ENCODE results near the gene CD81. TPM values are rescaled to one million over a fixed set of nuclear protein-coding genes. Genes with fewer than 3 reads are reported as not detected.

Gene CD81
- total and polyA plus RNA-seq, 4 donors = 412 to 708 (median 642) TPM

DNA sequence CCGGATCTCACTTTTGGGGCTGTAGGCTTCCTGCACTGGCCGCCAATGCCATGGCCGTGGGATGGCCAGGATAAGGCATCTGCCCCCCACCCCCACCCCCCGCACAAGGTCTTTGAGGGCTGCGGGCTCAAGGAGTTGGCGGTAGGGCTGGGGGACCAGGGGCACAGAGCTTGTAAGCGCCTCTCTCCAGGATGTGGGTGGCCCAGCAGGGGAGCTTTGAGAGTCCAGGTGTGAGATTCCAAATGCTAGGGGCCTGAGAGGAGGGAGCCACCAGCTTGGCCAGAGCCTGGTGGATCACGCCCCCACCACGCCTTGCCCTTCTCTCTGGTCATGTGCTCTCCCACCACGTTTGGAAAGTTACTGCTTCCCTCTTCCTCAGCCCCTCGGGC lies 5.0 kb downstream of the CD81 start:
- TF ChIP-seq, protein P1, sequence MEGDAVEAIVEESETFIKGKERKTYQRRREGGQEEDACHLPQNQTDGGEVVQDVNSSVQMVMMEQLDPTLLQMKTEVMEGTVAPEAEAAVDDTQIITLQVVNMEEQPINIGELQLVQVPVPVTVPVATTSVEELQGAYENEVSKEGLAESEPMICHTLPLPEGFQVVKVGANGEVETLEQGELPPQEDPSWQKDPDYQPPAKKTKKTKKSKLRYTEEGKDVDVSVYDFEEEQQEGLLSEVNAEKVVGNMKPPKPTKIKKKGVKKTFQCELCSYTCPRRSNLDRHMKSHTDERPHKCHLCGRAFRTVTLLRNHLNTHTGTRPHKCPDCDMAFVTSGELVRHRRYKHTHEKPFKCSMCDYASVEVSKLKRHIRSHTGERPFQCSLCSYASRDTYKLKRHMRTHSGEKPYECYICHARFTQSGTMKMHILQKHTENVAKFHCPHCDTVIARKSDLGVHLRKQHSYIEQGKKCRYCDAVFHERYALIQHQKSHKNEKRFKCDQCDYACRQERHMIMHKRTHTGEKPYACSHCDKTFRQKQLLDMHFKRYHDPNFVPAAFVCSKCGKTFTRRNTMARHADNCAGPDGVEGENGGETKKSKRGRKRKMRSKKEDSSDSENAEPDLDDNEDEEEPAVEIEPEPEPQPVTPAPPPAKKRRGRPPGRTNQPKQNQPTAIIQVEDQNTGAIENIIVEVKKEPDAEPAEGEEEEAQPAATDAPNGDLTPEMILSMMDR (IDR thresholded peaks at IDR 0.05; ENCODE audit: control extremely low read depth, extremely low read depth) = no peak
- ATAC-seq (ENCODE audit: insufficient read depth, low FRiP score) (no peak), DNase-seq (no peak)
- H3K36me3 ChIP-seq (ENCODE audit: control insufficient read depth in 4 of 4, insufficient read depth in 4 of 4, low read length in 4 of 4) = peaks cover 0 to 11% (median 9%) of the 10 kb centered on the region in 4 donors
- H3K27me3 ChIP-seq (ENCODE audit: control insufficient read depth in 3 of 3, insufficient read depth in 3 of 3, low read length in 2 of 3) = no peaks in the 10 kb centered on the region
- no peak overlapping the region for H3K4me3 ChIP-seq
- H3K4me1 ChIP-seq (ENCODE audit: control insufficient read depth in 5 of 5, insufficient read depth in 5 of 5, low read length in 5 of 5) = peaks cover 21 to 67% (median 47%) of the 10 kb centered on the region in 5 donors
- peak overlapping the region; percentile 86 to 87 for H3K27ac ChIP-seq (ENCODE audit: low read depth in 1 of 2, low read length in 1 of 2)
- H3K9me3 ChIP-seq (ENCODE audit: control insufficient read depth in 4 of 4, insufficient read depth in 3 of 4, low read length in 3 of 4) = no peaks in the 10 kb centered on the region
- H3K9ac ChIP-seq (ENCODE audit: insufficient read depth in 1 of 2, low read length in 2 of 2) = peak overlapping the region in 1 of 2 donors; percentile 23
- WGBS, 2 donors = 48 to 62% methylated on average over 11 of the region's 11 CpGs

- Histone ChIP-seq H3K9ac (ENCODE audit: insufficient read depth in 1 of 2, low read length in 2 of 2) (no peak overlapping the region), H3K27ac (ENCODE audit: low read depth in 1 of 2, low read length in 1 of 2) (peak overlapping the region; percentile 86 to 87), H3K9me3 (ENCODE audit: control insufficient read depth in 4 of 4, insufficient read depth in 3 of 4, low read length in 3 of 4) (no peaks in the 10 kb centered on the region), H3K27me3 (ENCODE audit: control insufficient read depth in 3 of 3, insufficient read depth in 3 of 3, low read length in 2 of 3) (no peaks in the 10 kb centered on the region), H3K4me1 (ENCODE audit: control insufficient read depth in 5 of 5, insufficient read depth in 5 of 5, low read length in 5 of 5) (peaks cover 21 to 67% (median 51%) of the 10 kb centered on the region in 5 donors), H3K36me3 (ENCODE audit: control insufficient read depth in 4 of 4, insufficient read depth in 4 of 4, low read length in 4 of 4) (peaks cover 0 to 11% (median 9%) of the 10 kb centered on the region in 4 donors), H3K4me3 (no peak overlapping the region)
- 38 to 48% methylated on average over 25 to 26 of the region's 26 CpGs for WGBS, 2 donors
- DNase-seq (peak; percentile 60 to 77 (median 61)), ATAC-seq (ENCODE audit: insufficient read depth, low FRiP score) (no peak)
- TF ChIP-seq, protein P1 (IDR thresholded peaks at IDR 0.05; ENCODE audit: control extremely low read depth, extremely low read depth) = no peak
These were observed 6.1 kb downstream of the CD81 start for GRCh38 chr11:2382936-2383851.

GRCh38 chr11:2383852-2384804 lies 7.0 kb downstream of the CD81 start:
- H3K9me3 ChIP-seq (ENCODE audit: control insufficient read depth in 4 of 4, insufficient read depth in 3 of 4, low read length in 3 of 4) = no peaks in the 10 kb centered on the region
- ATAC-seq (ENCODE audit: insufficient read depth, low FRiP score) (no peak), DNase-seq (peak in 2 of 3 donors; percentile 20 to 45)
- no peak overlapping the region for H3K9ac ChIP-seq (ENCODE audit: insufficient read depth in 1 of 2, low read length in 2 of 2)
- H3K27ac ChIP-seq (ENCODE audit: low read depth in 1 of 2, low read length in 1 of 2) = peak overlapping the region; percentile 86 to 87
- no peaks in the 10 kb centered on the region for H3K27me3 ChIP-seq (ENCODE audit: control insufficient read depth in 3 of 3, insufficient read depth in 3 of 3, low read length in 2 of 3)
- H3K4me3 ChIP-seq = no peak overlapping the region
- H3K36me3 ChIP-seq (ENCODE audit: control insufficient read depth in 4 of 4, insufficient read depth in 4 of 4, low read length in 4 of 4) = peaks cover 0 to 18% (median 13%) of the 10 kb centered on the region in 4 donors
- 41 to 65% methylated on average over 31 to 33 of the region's 33 CpGs for WGBS, 2 donors
- peaks cover 21 to 71% (median 54%) of the 10 kb centered on the region in 5 donors for H3K4me1 ChIP-seq (ENCODE audit: control insufficient read depth in 5 of 5, insufficient read depth in 5 of 5, low read length in 5 of 5)
- TF ChIP-seq, protein P1 (IDR thresholded peaks at IDR 0.05; ENCODE audit: control extremely low read depth, extremely low read depth) = no peak

Data from lung (tissue), 12 donors.